Testis (tissue), 3 donors: ENCODE measurements around the gene ITLN2. TPM values are rescaled to one million over a fixed set of nuclear protein-coding genes. Genes with fewer than 3 reads are reported as not detected.
"Not testable (repeated sequence)": the region's sequence is repeated elsewhere in the genome, so short reads cannot be mapped to it uniquely, and the experiment has no call there.

ENCODE experiments used
- DNase-seq: peaks from one replicate; pipeline ENCODE4 v3.0.0-alpha.2; 2019
- H3K27ac ChIP-seq, 2 donors: fragments of 200-600 bp; sonication (generic); one replicate each; pipeline ENCODE4 v1.5.1; 2019
- H3K27me3 ChIP-seq: fragments of 200-600 bp; sonication (generic); one replicate; pipeline ENCODE4 v1.5.1; 2019
- H3K36me3 ChIP-seq: fragments of 200-600 bp; sonication (generic); one replicate; pipeline ENCODE4 v1.5.1; 2017; ENCODE audit warnings: low read depth; ENCODE audit errors: missing control alignments
- H3K4me1 ChIP-seq: fragments of 200-600 bp; sonication (generic); one replicate; pipeline ENCODE4 v1.5.1; 2019
- H3K4me3 ChIP-seq, 2 donors: fragments of 200-600 bp; sonication (generic); one replicate each; pipeline ENCODE4 v1.5.1; 2017 to 2019
- H3K9me3 ChIP-seq: fragments of 200-600 bp; sonication (generic); one replicate; pipeline ENCODE4 v1.5.1; 2017
- POLR2A ChIP-seq: fragments of 450-650 bp; IDR thresholded peaks from one replicate; pipeline ENCODE4 v1.6.1; 2017; ENCODE audit warnings: antibody characterized with exemption, mild to moderate bottlenecking, moderate library complexity
- WGBS, 2 donors: methylation state at CpG; one replicate each; pipeline ENCODE4 v1.1.5; 2018; 5-methylcytosine and 5-hydroxymethylcytosine counted together
- intact Hi-C: fragments of 100-400 bp; cut with DNase I; formaldehyde crosslinking; loops from one replicate; pipeline ENCODE4 v1.15.1; 2023; ENCODE audit warnings: low total_unique reads
- polyA plus RNA-seq: library from polyadenylated mRNA; stranded (reverse); fragments of 350-450 nt; fragmentation: Illumina TruSeq; extraction: RNeasy Lipid Tissue Mini Kit (QIAGEN cat#74804); gene quantifications from one replicate; pipeline ENCODE4 v1.2.3, GENCODE V29; 2014; ENCODE audit warnings: low read depth, low replicate concordance; ENCODE audit not compliant: insufficient read depth
- total RNA-seq, 2 donors: library from RNA; depleted of rRNA; stranded (reverse); fragments of >200 nt; gene quantifications; one replicate each; pipeline ENCODE4 v1.2.3, GENCODE V29; 2016
- TF ChIP-seq, protein P1 (sequence below), 3 experiments: fragments of 450-650 bp in 2 of 3; fragments of 200-600 bp in 1 of 3; sonication (generic) in 1 of 3; IDR thresholded peaks; one replicate each; pipeline ENCODE4 v1.5.1; 2016 to 2019; ENCODE audit warnings: antibody characterized with exemption in 3 of 3, mild to moderate bottlenecking in 2 of 3, moderate library complexity in 1 of 3

ITLN2 gene
- total and polyA plus RNA-seq, 3 donors from 2014 or later = 1.5 to 6.4 TPM; not detected in 1

DNA sequence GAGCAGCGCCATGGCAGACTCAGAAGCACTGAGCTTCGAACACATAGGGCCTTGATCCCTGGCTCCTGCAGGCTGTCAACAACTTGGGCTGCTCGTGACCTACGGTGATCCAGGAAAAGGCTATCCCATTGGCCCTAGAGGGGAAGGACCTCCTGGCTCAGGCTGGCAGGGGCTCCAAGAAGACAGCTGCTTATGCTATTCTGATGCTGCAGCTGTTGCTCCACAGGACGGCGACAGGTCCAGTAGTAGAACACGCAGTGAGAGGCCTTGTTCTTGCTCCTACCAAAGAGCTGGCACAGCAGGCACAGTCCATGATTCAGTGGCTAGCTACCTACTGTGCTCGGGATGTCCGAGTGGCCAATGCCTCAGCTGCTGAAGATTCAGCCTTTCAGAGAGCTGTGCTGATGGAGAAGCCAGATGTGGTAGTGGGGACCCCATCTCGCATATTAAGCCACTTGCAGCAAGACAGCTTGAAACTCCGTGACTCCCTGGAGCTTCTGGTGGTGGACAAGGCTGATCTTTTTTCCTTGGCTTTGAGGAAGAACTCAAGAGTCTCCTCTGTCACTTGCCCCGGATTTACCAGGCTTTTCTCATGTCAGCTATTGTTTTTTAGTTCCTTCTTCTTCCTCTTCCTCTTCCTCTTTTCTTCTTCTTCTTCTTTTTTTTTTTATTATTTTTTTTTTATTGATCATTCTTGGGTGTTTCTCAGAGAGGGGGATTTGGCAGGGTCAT lies 18.9 kb downstream of the ITLN2 start:
- no peak for DNase-seq
- Histone ChIP-seq H3K27ac (no peak overlapping the region), H3K27me3 (no peaks in the 10 kb centered on the region), H3K9me3 (no peaks in the 10 kb centered on the region), H3K36me3 (no peaks in the 10 kb centered on the region), H3K4me3 (no peak overlapping the region), H3K4me1 (no peaks in the 10 kb centered on the region)
- 66 to 88% methylated on average over 4 to 12 of the region's 12 CpGs for WGBS, 2 donors
- TF ChIP-seq POLR2A = no peak
- TF ChIP-seq, protein P1, sequence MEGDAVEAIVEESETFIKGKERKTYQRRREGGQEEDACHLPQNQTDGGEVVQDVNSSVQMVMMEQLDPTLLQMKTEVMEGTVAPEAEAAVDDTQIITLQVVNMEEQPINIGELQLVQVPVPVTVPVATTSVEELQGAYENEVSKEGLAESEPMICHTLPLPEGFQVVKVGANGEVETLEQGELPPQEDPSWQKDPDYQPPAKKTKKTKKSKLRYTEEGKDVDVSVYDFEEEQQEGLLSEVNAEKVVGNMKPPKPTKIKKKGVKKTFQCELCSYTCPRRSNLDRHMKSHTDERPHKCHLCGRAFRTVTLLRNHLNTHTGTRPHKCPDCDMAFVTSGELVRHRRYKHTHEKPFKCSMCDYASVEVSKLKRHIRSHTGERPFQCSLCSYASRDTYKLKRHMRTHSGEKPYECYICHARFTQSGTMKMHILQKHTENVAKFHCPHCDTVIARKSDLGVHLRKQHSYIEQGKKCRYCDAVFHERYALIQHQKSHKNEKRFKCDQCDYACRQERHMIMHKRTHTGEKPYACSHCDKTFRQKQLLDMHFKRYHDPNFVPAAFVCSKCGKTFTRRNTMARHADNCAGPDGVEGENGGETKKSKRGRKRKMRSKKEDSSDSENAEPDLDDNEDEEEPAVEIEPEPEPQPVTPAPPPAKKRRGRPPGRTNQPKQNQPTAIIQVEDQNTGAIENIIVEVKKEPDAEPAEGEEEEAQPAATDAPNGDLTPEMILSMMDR (IDR thresholded peaks at IDR 0.05) = no peak
- intact Hi-C loops = no loop called here

DNA sequence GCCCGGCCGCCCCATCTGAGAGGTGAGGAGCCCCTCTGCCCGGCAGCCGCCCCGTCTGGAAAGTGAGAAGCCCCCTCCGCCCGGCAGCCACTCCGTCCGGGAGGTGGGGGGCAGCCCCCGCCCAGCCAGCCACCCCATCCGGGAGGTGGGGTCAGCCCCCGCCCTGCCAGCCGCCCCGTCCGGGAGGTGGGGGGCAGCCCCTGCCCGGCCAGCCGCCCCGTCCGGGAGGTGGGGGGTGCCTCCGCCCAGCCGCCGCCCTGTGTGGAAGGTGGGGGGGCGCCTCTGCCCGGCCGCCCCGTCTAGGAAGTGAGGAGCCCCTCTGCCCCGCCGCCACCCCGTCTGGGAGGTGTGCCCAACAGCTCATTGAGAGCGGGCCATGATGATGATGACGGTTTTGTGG lies 21.3 kb downstream of the ITLN2 start:
- H3K36me3 ChIP-seq, DNase-seq, H3K27ac ChIP-seq, H3K4me1 ChIP-seq, intact Hi-C loops, H3K9me3 ChIP-seq, H3K27me3 ChIP-seq: not testable (repeated sequence)
- 61 to 70% methylated on average over 9 to 30 of the region's 31 CpGs for WGBS, 2 donors
- H3K4me3 ChIP-seq = peak overlapping the region in 1 of 2 donors; percentile 45

DNA sequence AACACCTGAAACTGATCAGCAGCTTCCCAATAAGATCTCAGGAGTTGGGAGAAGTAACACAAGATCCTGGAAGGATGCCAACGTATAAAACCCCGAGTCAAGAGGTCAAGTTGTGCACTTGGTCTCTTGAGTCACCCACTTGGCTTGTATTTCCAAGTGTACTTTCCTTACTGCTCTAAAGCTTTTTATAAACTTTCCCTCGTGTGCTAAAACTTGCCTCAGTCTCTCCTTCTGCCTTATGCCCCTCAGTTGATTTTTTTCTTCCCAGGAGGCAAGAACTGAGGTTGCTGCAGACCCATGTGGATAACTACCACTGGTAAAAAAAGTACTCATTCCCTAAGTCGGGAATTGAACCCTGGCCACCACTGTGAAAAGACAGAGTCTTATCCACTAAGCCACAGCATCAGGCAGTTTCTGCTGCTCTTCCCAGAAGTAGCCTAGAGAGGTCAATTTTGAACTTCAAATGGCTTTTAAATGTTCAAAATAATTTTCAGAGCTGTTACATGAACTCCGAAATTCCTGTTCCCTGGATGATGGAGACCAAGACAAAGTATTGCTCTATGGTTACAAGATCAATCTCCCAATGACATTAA lies 28.9 kb downstream of the ITLN2 start:
- TF ChIP-seq, protein P1 (IDR thresholded peaks at IDR 0.05) = no peak
- TF ChIP-seq POLR2A = no peak
- Histone ChIP-seq H3K27me3 (no peaks in the 10 kb centered on the region), H3K4me3 (no peak overlapping the region), H3K9me3 (no peaks in the 10 kb centered on the region), H3K27ac (no peak overlapping the region), H3K4me1 (peaks cover 5% of the 10 kb centered on the region), H3K36me3 (no peaks in the 10 kb centered on the region)
- DNase-seq = no peak
- intact Hi-C loops = no loop called here
- WGBS, 2 donors = 76 to 83% methylated on average over 5 of the region's 5 CpGs

DNA sequence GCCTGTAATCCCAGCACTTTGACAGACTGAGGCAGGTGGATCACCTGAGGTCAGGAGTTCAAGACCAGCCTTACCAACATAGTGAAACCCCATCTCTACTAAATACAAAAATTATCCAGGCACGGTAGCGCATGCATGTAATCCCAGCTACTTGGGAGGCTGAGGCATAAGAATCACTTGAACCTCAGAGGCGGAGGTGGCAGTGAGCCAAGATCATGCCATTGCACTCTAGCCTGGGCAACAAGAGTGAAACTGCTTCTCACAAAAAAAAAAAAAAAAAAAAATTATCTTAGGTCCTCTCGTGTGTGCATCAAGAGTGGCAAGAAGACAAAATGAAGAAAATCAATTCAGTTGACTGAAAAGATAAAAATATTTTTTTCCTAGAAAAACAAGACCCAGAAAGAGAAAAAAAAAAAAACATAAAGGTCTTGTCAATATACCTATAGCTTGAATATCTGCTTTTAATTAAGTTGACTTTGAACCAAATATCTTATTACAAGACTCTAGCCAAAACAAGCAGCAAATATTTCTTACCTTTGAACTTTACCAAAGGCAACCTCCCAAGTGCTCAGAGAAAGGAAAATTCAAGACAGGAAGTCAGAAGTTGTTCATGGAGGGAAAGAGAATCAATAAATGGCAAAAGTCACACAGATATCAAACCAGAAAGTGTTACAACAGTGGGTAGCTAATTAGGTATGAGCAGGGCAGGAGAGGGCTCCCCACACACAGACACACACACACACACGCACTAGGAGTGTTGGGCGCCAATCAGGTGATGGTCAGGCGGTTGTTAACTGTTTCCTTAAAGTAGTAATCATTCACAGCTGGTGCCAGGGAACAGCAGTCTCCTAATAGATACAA lies 29.6 kb downstream of the ITLN2 start:
- Histone ChIP-seq H3K27me3 (no peaks in the 10 kb centered on the region), H3K36me3 (no peaks in the 10 kb centered on the region), H3K4me1 (peaks cover 5% of the 10 kb centered on the region), H3K4me3 (no peak overlapping the region), H3K27ac (no peak overlapping the region), H3K9me3 (no peaks in the 10 kb centered on the region)
- no peak for DNase-seq
- TF ChIP-seq POLR2A = no peak
- TF ChIP-seq, protein P1 (IDR thresholded peaks at IDR 0.05) = no peak
- intact Hi-C loops = no loop called here
- WGBS, 2 donors = 80 to 84% methylated on average over 7 of the region's 7 CpGs

DNA sequence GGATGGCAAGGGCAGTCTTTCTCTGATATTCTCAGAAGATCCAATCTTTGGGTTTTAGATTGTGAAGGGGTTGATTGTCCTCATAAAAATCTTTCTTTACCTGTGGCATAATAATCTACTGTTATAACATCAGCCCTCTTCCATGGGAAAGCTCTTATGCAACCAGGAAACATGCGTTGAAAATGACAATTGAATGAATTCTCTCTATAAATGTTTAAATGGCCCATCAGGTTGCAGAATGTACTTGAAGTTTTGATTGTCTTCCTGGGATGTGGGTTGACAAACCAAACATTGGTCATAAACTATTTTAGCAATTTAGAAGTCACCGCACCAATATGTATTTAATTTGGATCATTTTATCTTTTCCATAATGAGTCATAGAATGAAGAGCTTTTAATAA lies 37.9 kb downstream of the ITLN2 start:
- no peak for TF ChIP-seq POLR2A
- TF ChIP-seq, protein P1 (IDR thresholded peaks at IDR 0.05) = no peak
- no peak overlapping the region for H3K4me3 ChIP-seq
- H3K9me3 ChIP-seq = no peaks in the 10 kb centered on the region
- no peaks in the 10 kb centered on the region for H3K36me3 ChIP-seq
- H3K27ac ChIP-seq = no peak overlapping the region
- DNase-seq = no peak
- intact Hi-C loops = no loop called here
- H3K27me3 ChIP-seq = no peaks in the 10 kb centered on the region
- WGBS, 2 donors = 90 to 92% methylated on average over 2 of the region's 2 CpGs
- H3K4me1 ChIP-seq = peaks cover 18% of the 10 kb centered on the region

DNA sequence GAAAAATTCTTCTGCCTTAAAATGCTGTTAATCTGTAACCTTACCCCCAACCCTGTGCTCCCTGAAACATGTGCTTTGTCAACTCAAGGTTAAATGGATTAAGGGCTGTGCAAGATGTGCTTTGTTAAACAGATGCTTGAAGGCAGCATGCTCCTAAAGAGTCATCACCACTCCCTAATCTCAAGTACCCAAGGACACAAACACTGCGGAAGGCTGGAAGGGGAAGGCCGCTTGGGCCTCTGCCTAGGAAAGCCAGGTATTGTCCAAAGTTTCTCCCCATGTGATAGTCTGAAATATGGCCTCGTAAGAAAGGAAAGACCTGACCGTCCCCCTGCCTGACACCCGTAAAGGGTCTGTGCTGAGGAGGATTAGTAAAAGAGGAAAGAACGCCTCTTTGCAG lies 41.4 kb downstream of the ITLN2 start:
- H3K4me1 ChIP-seq = peaks cover 37% of the 10 kb centered on the region
- 43 to 47% methylated on average over 6 of the region's 6 CpGs for WGBS, 2 donors

More for the DNA sequence above, 41.4 kb downstream of the ITLN2 start:
- H3K27ac ChIP-seq = peak overlapping the region in 1 of 2 donors; percentile 73
- H3K4me3 ChIP-seq, H3K36me3 ChIP-seq, intact Hi-C loops, H3K27me3 ChIP-seq, H3K9me3 ChIP-seq, DNase-seq: not testable (repeated sequence)
